Measurements from ENCODE around the gene UNC5A. TPM values are rescaled to one million over a fixed set of nuclear protein-coding genes. Genes with fewer than 3 reads are reported as not detected.

The UNC5A gene
- total RNA-seq (2014; rRNA removed; shearing (Covaris generic)): 0.06 TPM in 2 replicates

GRCh38 chr5:176810081-176810597, at the start of gene UNC5A:
TSS of gene UNC5A (plus strand) at chr5:176810559. CDS start at chr5:176810751, 192 bp downstream.
- peak; percentile 84 for DNase-seq (ENCODE audit: low read depth)

- no peak for DNase-seq (ENCODE audit: low read depth)
These were observed 48.6 kb upstream of the UNC5A start for GRCh38 chr5:176761755-176762154.

- peak; percentile 58 for DNase-seq (ENCODE audit: low read depth)
These were observed 47.9 kb upstream of the UNC5A start for GRCh38 chr5:176762489-176762888.

GRCh38 chr5:176765687-176766086, 44.7 kb upstream of the UNC5A start:
- DNase-seq (ENCODE audit: low read depth): no peak

GRCh38 chr5:176768174-176768970, 42.0 kb upstream of the UNC5A start:
- DNase-seq (ENCODE audit: low read depth): no peak

GRCh38 chr5:176769911-176770310, 40.4 kb upstream of the UNC5A start:
- DNase-seq (ENCODE audit: low read depth): no peak

- DNase-seq (ENCODE audit: low read depth): no peak
These were observed 39.9 kb upstream of the UNC5A start for GRCh38 chr5:176770431-176770830.

- DNase-seq (ENCODE audit: low read depth): no peak
These were observed 39.1 kb upstream of the UNC5A start for GRCh38 chr5:176771102-176771845.

- DNase-seq (ENCODE audit: low read depth): no peak
These were observed 37.8 kb upstream of the UNC5A start for GRCh38 chr5:176772271-176773210.

- DNase-seq (ENCODE audit: low read depth): no peak
These were observed 36.8 kb upstream of the UNC5A start for GRCh38 chr5:176773408-176774035.

- peak; percentile 33 for DNase-seq (ENCODE audit: low read depth)
These were observed 35.9 kb upstream of the UNC5A start for GRCh38 chr5:176774216-176775171.

- DNase-seq (ENCODE audit: low read depth): peak; percentile 44
These were observed 35.0 kb upstream of the UNC5A start for GRCh38 chr5:176775409-176775808.

GRCh38 chr5:176776141-176776865, 34.1 kb upstream of the UNC5A start:
- no peak for DNase-seq (ENCODE audit: low read depth)

- no peak for DNase-seq (ENCODE audit: low read depth)
These were observed 33.4 kb upstream of the UNC5A start for GRCh38 chr5:176776916-176777315.

GRCh38 chr5:176778921-176779465, 31.4 kb upstream of the UNC5A start:
- no peak for DNase-seq (ENCODE audit: low read depth)

- DNase-seq (ENCODE audit: low read depth): no peak
These were observed 30.8 kb upstream of the UNC5A start for GRCh38 chr5:176779537-176779936.

- no peak for DNase-seq (ENCODE audit: low read depth)
These were observed 29.9 kb upstream of the UNC5A start for GRCh38 chr5:176780176-176781053.

- DNase-seq (ENCODE audit: low read depth): no peak
These were observed 29.3 kb upstream of the UNC5A start for GRCh38 chr5:176781054-176781375.
